HG03521 (cell line): ENCODE data around the gene FNDC3A.
"Not testable (repeated sequence)": the region's sequence is repeated elsewhere in the genome, so short reads cannot be mapped to it uniquely, and the experiment has no call there.

Experiments
- ATAC-seq: cut with Tn5 transposase; IDR thresholded peaks from one replicate; pipeline ENCODE4 v1.9.1; 2021; ENCODE audit warnings: mild to moderate bottlenecking, moderate library complexity; ENCODE audit not compliant: unreplicated experiment

The FNDC3A gene

DNA sequence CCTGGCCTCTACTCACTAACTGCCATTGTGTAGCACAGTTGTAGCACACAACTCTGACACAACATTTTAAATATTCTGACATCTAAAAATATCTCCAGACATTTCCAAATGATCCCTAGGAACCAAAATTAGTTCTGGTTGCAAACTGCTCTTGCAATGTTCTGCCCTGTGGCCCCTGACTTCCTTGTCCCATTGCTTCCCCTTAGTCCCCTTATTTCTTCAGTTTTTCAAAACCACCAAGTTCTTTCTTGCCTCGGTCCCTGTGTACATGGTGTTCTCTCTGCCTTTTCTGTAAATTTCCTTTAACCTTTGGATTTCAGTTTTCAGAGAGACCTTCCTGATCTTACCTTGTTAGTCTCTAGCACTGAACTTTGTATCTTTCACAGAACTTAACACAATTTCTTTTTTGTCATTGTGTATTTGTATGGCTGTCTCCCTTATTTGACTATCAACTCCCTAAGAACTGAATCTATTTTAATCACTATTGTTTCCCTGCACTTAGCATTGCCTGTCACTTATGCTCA lies 156.8 kb downstream of the FNDC3A start:
- ATAC-seq = no peak

DNA sequence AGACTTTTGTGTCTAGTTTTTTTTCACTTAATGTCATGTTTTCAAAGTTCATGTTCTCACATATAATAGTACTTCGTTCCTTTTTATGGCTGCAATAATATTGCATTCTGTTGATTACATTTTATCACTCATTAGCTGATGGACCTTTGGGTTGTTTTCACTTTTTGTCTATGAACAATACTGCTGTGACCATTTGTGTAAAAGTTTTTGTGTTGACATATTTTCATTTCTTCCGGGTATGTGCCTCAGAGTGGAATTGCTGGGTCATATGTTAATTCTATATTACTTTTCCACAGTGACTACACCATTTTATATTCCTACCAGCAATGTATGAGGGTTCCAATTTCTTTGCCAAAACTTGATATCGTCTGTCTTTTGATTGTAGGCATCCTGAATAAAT lies 158.6 kb downstream of the FNDC3A start:
- no peak for ATAC-seq

DNA sequence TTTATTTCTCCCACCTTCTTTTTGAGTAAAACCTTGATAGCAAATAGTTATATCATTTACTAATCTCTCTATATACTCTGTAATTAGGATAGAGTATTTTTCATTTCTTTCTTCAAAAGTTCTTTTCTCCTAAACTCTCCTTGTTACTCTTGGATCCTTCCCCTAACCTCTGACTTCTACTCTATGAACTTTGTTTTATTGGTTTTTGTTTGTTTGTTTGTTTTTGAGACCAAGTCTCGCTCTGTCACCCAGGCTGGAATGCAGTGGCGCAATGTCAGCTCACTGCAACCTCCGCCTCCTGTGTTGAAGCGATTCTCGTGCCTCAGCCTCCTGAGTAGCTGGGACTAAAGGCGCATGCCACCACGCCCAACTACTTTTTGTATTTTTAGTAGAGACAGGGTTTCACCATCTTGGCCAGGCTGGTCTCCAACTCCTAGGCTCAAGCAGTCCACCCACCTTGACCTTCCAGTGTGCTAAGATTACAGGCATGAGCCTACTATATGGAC lies 161.5 kb downstream of the FNDC3A start:
- ATAC-seq = not testable (repeated sequence)

DNA sequence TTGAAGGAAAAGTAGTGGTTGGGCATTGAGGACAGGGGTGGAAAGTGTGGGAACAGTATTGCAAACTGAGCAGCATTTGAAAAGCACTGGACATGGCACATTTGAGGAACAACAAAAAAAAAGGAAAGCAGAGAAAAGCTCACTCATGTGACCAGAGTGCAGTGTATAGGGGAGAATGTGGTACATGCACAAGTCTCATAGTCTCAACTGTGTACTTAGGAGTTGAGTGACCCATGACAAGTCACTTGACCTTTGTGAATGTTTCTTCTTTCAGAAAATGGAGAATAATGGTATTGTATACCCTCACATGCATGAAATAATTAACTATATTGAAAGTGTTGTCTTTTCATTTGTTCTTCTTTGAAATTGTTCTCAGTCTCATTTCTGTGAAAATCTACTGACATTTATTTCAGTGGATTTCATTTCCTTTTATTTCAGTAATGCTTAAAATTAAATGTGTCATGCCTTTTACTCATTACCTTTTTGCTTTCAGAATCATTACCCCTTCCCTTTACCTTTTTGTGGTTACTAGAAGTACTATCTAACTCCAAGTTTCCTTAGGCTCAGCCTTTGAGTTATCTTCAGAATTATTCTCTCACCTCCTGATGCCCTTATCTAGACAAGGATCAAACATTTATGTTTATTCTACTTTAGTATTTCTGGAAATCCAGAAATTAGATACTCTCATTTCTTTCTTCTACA lies 165.3 kb downstream of the FNDC3A start:
- no peak for ATAC-seq

DNA sequence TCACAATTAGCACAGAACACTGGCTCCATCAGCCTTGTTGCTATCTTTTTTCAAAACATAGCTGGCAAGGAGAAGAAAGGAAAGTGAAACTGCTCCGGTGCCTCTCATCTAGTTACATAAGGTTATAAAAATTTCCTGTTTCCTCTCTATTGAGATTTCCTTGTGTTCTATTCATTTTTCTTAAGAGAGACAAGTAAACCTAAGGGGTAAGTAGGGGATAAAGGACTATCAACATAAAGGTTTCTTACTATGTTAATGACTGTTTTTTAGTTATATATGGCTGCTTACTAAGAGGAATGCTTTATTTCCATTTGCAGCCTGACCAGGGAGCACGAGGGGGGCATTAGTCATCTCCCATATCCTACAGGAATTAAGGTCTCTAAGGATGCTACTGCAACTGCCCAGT lies 171.2 kb downstream of the FNDC3A start:
- ATAC-seq = no peak

DNA sequence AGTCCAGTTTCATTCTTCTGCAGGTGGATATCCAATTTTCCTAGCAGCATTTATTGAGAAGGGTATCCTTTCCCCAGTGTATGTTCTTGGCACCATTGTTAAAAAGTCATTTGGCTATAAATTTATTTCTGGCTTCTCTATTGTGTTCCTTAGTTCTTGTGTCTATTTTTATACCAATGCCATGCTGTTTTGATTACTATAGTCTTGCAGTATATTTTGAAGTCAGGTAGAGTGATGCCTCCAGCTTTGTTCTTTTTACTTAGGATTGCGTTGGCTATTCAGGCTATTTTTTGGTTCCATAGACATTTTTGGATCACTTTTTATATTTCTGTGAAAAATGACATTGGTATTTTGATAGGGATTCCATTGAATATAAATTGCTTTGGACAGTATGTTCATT lies 172.7 kb downstream of the FNDC3A start:
- ATAC-seq = no peak

DNA sequence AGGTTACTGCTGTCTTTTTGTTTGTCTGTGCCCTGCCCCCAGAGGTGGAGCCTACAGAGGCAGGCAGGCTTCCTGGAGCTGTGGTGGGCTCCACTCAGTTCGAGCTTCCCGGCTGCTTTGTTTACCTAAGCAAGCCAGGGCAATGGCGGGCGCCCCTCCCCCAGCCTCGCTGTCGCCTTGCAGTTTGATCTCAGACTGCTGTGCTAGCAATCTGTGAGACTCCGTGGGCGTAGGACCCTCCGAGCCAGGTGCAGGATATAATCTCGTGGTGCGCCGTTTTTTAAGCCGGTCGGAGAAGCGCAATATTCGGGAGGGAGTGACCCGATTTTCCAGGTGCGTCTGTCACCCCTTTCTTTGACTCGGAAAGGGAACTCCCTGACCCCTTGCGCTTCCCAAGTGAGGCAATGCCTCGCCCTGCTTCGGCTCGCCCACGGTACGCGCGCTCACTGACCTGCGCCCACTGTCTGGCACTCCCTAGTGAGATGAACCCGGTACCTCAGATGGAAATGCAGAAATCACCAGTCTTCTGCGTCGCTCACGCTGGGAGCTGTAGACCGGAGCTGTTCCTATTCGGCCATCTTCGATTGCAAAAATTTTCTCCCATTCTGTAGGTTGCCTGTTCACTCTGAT lies 182.4 kb downstream of the FNDC3A start:
- ATAC-seq = not testable (repeated sequence)

DNA sequence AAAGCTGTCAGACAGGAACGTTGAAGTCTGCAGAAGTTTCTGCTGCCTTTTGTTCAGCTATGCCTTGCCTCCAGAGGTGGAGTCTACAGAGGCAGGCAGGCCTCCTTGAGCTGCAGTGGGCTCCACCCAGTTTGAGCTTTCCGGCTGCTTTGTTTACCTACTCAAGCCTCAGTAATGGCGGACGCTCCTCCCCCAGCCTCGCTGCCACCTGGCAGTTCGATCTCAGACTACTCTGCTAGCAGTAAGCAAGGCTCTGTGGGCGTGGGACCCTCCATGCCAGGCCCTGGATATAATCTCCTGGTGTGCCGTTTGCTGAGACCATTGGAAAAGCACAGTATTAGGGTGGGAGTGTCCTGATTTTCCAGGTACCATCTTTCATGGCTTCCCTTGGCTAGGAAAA lies 187.4 kb downstream of the FNDC3A start:
- not testable (repeated sequence) for ATAC-seq

DNA sequence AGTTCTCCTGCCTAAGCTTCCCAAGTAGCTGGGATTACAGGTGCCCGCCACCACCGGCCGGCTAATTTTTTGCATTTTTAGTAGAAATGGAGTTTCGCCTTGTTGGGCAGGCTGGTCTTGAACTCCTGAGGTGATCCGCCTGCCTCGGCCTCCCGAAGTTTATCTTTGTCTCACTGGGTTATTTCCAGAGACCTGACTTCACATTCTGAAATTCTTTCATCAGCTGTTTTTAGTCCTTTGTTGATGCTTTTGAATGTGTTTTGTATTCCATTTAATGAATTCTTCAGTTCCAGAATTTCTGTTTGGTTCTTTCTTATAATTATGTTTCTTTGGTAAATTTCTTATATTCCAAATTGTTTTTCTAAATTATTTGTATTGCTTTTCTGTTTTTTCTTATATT lies 189.0 kb downstream of the FNDC3A start:
- no peak for ATAC-seq

DNA sequence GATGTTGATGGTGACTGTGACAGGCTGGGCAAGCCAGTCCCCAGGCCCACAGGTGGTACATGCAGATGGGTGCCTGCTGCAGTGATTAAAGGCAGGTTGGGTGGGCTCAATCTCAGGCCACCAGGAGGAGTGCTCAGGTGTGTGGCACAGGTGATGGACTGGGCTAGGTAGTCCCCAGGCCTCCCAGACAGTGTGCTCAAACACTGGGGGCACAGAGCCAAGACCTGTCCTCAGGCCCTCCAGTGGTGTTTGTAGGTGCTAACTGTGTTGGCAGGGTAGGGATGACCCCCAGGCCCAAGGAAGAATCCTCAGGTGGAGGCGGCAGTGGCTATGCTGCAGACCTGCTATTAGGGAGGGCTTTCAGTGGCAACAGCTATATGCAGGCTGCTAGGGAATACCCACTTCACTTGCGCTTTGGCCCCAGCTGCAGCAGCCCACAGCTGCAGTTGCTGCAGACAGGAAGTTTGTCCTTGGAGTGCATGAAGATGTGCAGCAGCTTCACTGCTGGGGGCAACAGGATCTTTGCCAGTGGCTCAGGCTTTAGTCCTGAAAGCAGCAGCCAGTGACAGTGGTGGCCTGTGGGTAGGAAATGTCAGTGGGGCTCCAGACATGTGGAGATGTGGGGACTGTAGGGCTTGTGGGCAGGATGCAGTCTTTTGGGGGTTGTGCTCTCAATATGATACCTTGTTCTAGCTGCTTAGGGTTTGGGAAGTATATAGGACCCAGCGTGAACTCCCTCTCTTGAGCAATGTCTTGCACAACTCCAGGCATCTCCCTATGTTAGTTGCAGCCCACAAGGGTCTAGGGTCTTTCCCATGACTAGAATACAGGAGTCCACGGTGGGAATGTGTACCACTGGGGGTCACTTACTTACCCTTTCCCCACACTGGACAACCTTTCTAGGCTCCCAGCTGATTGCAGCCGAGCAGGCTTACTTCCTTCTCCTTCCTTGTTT lies 190.4 kb downstream of the FNDC3A start:
- ATAC-seq = no peak

DNA sequence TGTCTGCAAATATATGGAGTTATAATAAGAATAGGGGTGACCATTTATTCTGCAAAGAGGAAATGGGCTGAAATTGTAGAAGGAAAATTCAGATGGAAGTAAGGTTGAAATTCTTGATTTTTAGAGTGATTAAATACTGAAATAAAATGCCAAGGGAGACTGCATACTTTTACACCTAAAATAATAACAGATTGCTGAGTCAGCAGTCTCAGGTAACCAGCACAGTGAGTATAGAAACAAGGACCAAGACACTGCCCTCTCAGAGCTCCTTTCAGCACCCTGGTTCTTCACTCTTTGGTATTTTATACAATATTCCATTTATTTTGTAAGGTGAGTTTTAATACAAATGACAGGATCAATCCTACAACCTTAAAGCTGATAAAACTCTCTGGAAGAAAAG lies 195.6 kb downstream of the FNDC3A start:
- ATAC-seq = no peak

DNA sequence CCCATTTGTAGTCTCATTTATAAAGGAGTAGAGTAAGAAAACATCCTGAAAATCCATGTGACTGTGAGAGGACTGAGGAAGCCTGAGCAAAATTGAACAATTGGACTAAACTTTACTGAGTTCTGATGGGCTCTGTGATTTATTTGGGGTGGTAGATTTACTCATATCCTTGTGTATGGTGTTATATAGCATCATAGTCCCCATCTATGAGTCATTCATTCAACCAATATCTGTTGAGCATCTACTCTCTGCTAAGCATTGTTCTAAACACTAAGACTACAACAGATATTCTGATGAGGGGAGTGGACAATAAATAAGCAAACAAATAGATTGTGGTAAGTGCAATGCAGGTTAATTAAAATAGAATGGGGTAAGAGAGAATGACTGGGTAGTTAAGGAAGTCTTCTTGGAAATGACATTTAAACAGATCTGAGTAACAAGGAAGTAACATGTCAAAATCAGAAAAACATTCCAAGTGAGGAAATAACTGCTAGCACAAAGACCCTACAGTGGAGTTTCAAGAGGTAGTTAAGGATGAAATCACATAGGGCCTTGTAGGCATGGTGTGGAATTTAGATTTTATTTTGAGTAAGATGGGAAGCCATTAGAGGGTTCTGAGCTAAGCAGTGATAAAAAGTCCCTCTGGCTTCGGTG lies 208.1 kb downstream of the FNDC3A start:
- no peak for ATAC-seq

DNA sequence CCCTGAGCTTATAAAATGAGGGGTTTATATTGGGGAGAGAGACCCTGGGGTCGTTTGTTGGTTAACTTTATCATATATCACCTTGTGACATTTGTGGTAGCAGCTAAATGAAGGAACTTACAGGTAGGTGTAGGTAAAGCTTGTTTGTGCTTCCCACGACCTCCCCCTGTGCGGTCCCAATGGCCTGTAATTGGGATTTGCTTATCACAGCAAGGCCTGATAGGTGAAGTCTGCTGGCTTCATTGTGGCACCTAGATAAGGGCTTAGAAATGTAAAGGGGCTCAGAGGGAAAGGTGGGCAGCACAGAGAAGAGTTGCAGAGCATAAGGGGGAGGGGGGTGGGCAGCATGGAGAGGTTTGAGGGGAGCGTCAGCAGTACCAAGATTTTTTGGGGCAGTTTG lies 208.9 kb downstream of the FNDC3A start:
- no peak for ATAC-seq

DNA sequence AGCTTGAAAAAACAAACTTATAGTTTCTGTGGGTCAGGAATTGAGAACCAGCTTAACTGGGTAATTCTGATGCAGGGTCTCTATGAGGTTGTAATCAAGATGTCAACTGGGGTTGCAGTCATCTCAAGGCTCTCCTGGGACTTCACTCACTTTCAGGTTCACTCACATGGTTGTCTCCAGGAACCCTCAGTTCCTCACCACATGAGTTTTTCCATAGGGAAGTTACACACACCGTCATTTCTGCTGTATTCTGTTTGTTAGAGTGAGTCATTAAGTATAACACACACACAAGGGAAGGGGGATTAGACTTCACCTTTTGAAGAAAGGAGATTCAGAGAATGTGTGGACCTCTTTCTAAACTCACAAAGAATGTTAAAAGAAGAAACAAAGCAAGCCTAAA lies 209.6 kb downstream of the FNDC3A start:
- no peak for ATAC-seq

DNA sequence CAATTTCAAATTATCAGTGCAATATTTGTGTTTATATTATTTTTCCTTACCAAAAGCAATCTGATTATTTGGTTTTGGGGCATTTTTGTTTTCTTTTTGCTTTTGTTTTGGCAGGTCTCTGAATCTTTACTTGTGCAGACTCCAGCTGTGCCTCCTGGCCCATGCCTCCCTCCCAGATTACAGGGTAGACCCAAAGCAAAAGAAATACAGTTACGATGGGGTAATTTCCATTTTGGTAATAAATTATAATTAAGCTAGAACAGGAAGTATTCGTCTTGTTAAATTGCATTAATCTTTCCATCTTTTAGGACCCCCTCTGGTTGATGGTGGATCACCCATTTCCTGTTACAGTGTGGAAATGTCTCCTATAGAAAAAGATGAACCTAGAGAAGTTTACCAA lies 215.2 kb downstream of the FNDC3A start:
- ATAC-seq = no peak

DNA sequence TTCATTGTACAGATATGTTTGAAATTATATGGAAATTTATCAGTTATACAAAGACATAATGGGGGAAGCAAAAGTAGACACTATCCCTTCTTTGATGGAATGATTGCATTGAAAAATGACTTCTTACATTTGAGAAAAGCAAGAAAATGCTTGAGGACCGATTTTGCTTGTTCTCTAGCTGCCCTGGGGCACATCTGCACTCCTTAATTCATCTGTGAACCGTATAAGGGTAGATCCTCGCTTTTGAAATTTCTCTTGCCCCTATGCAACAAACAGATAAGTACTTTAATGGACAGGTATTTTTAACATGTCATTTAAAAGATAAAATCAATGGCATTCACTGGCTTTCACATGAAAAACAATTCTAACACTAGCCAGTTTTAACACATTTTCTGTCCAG lies 230.9 kb downstream of the FNDC3A start:
- ATAC-seq = no peak

DNA sequence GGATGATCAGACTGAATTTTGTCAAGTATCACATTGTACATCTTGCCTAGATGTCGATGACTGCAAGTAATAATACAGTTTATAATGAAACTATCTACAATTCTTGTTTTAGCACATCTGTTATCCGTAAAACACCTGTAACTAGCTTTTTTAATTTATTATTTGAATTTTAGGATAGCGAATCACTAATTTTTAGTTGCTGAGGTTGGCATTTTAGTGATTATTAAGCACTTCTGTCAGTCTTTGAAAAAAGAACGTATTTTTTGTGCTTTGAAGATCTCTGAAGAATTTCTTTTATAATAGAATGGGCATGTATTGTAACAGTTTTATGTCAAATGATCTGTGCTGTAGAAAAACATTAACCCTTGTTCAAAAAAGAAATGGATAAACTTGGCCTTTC lies 232.9 kb downstream of the FNDC3A start:
- ATAC-seq = no peak

DNA sequence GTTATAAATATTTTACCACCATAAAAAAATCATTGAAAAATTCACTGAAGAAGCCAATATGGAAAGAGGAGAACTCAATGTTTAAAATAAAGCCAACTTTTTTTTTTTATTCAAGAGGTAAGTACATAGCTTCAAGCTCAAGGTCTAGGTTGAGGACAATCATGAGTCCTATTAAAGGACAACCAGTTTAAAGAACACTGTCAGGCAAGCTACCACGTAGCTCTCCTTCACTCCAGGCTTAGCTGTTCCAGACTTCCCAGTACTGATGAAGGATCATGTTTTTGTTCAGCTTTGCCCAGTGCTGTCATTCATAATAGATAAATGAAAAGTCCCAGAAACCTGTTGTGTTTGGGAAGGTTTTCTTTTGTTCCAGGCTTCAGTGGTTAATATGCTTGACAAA lies 234.4 kb downstream of the FNDC3A start:
- ATAC-seq = no peak

DNA sequence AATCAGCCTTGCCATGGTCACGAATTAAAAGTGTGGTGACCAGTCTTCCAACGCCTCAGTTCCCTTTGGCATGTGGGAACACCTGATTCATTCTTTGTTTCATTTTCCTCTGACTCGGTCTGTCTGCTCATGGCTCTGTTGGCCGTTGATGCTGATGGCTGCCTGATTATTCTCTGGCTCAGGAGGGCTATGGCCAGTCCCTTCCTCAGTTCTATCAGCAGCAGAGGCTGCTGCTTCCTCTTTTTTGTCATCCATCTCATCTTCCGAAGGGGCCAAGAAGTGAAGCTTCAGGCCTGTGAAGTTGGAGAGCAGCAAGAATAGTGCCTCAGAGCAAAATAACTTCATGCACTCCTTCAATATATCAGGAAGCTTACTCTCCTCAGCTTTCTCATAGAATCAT lies 235.0 kb downstream of the FNDC3A start:
- no peak for ATAC-seq

DNA sequence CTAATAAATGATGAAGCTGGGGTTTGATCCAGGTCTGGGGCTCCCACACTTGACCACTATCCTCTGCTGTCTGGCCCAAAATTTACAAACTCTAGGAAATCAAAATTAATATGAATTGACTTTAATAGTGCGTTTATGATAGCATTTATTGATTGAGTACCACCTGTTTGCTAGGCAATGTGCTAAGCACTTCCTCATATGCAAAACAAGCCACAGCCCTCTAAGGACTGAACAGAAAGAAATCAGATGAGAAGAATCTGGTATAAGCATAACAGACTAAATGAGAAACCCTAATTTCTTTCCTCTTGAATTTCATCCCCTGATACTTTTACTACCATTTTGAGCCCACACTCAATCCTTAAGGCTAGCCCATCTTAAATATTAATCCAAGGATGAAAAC lies 237.8 kb downstream of the FNDC3A start:
- ATAC-seq = no peak
